Neural crest cell (in vitro differentiated cells): Measurements from ENCODE around the gene ALPK3. TPM values are rescaled to one million over a fixed set of nuclear protein-coding genes. Genes with fewer than 3 reads are reported as not detected.

Source experiments
- DNase-seq: peaks from one replicate; pipeline ENCODE4 v3.0.0; 2021; ENCODE audit warnings: low read depth, mixed read lengths, low spot score
- H3K27ac Mint-ChIP-seq: one replicate; pipeline ENCODE4 v1.8.0; 2021; ENCODE audit warnings: mild to moderate bottlenecking, mixed read lengths; ENCODE audit not compliant: unreplicated experiment
- H3K27me3 Mint-ChIP-seq: 2 replicates; pipeline ENCODE4 v1.8.0; 2021; ENCODE audit warnings: low read depth, mild to moderate bottlenecking, mixed read lengths
- H3K36me3 Mint-ChIP-seq: 2 replicates; pipeline ENCODE4 v1.8.0; 2021; ENCODE audit warnings: low read depth, mild to moderate bottlenecking, mixed read lengths
- H3K4me1 Mint-ChIP-seq: 2 replicates; pipeline ENCODE4 v1.8.0; 2021; ENCODE audit warnings: mixed read lengths
- H3K4me3 Mint-ChIP-seq: one replicate; pipeline ENCODE4 v1.8.0; 2021; ENCODE audit warnings: mild to moderate bottlenecking, mixed read lengths
- H3K9me3 Mint-ChIP-seq: 2 replicates; pipeline ENCODE4 v1.8.0; 2021; ENCODE audit warnings: mixed read lengths
- total RNA-seq: library from RNA; stranded (reverse); gene quantifications from 2 replicates; pipeline ENCODE4 v1.2.1, GENCODE V29; 2021
- TF ChIP-seq, protein P1 (sequence below): fragments of 200-600 bp; sonication (generic); conservative IDR thresholded peaks from 2 replicates; pipeline ENCODE4 v1.5.0; 2021; ENCODE audit warnings: antibody characterized with exemption, mild to moderate bottlenecking

ALPK3 gene
- total RNA-seq, 1 donor from 2014 or later: 4.4 TPM

DNA sequence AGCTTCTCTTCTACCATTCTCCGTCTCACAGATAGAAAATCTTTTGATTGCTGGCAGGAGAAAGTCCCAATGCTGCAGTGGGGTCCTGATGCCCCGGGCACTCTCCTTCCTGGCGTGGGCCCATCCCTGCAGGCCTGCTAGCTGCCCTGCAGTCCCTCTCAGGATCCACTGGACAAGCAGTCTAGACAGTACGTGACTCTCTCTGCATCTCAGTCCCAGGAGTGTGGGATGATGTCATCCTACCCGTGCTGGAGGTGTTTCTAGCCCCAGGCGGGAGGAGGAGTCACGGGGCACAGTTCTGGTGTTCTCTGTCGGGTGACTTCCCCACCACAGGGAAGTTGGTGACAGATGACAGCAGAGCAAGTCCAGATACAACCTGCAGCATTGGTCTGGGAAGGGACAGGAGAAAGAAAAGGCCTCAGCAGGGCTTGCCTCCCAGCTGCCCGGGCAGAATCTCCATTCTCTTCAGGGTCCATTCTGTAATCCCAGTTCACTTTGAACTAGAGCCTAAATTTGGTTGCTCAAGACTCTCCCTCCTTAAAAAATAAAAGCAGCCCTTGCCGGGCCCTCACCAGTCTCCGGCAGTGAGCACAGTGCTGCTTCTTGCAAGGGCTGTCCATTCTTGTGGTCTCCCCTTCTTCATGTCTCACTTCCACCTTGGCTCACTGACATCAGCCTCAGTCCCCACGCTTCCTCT lies 97.9 kb downstream of the ALPK3 start:
- Mint-ChIP-seq H3K27ac (peak overlapping the region; percentile 88), H3K36me3 (no peaks in the 10 kb centered on the region), H3K9me3 (no peaks in the 10 kb centered on the region), H3K27me3 (peaks cover 2% of the 10 kb centered on the region), H3K4me3 (no peak overlapping the region), H3K4me1 (peaks cover 5% of the 10 kb centered on the region)
- no peak for DNase-seq
- TF ChIP-seq, protein P1, sequence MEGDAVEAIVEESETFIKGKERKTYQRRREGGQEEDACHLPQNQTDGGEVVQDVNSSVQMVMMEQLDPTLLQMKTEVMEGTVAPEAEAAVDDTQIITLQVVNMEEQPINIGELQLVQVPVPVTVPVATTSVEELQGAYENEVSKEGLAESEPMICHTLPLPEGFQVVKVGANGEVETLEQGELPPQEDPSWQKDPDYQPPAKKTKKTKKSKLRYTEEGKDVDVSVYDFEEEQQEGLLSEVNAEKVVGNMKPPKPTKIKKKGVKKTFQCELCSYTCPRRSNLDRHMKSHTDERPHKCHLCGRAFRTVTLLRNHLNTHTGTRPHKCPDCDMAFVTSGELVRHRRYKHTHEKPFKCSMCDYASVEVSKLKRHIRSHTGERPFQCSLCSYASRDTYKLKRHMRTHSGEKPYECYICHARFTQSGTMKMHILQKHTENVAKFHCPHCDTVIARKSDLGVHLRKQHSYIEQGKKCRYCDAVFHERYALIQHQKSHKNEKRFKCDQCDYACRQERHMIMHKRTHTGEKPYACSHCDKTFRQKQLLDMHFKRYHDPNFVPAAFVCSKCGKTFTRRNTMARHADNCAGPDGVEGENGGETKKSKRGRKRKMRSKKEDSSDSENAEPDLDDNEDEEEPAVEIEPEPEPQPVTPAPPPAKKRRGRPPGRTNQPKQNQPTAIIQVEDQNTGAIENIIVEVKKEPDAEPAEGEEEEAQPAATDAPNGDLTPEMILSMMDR: no peak

DNA sequence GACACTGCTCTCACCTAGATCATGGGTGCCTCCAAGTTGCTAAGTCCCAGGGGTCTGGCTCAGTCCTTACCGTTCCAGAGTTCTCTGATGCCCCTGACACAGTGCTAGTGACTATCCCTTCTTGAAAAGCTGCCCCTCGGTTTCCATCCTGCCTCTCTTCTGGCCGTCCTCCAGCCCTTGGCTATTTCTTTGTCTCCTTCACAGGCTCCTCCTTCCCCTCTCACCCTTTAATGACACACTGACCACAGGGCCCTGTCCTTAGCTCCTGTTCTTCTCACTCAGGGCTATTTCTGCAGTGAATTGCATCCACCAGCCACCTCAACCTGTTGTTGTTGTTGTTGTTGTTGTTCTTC lies 98.4 kb downstream of the ALPK3 start:
- Mint-ChIP-seq H3K4me1 (peaks cover 5% of the 10 kb centered on the region), H3K27me3 (peaks cover 2% of the 10 kb centered on the region), H3K9me3 (no peaks in the 10 kb centered on the region), H3K4me3 (no peak overlapping the region), H3K36me3 (no peaks in the 10 kb centered on the region), H3K27ac (peak overlapping the region; percentile 60)
- TF ChIP-seq, protein P1: no peak
- no peak for DNase-seq

- Mint-ChIP-seq H3K27me3 (peaks cover 2% of the 10 kb centered on the region), H3K9me3 (no peaks in the 10 kb centered on the region), H3K27ac (no peak overlapping the region), H3K4me3 (no peak overlapping the region), H3K36me3 (no peaks in the 10 kb centered on the region), H3K4me1 (peaks cover 1% of the 10 kb centered on the region)
- TF ChIP-seq, protein P1: no peak
- DNase-seq: no peak
Measured at GRCh38 chr15:84917452-84917851, 100.3 kb downstream of the ALPK3 start.

- Mint-ChIP-seq H3K27me3 (peaks cover 2% of the 10 kb centered on the region), H3K27ac (no peak overlapping the region), H3K9me3 (no peaks in the 10 kb centered on the region), H3K4me1 (no peaks in the 10 kb centered on the region), H3K36me3 (no peaks in the 10 kb centered on the region), H3K4me3 (no peak overlapping the region)
- TF ChIP-seq, protein P1: no peak
- DNase-seq: no peak
Measured at GRCh38 chr15:84919106-84919667, 102.0 kb downstream of the ALPK3 start.

DNA sequence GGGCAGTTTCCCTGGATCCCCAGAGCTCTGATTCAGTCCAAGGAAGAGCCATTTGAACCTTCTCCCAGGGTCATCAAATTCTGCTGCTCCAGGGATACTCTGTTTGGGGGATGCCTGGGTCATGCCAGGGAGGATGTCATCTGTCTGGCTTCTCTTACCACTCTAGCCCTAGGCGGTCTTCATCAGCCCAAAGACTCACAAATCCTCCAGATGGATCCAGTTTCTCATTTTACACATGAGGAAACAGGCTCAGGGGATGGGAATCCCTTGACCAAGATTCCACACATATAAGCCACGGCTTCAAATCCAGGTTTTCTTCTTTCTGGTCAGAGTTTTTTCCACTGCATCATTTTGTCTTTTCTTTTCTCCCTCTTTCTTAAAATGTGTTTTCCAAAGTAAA lies 104.0 kb downstream of the ALPK3 start:
- no peaks in the 10 kb centered on the region for H3K4me1 Mint-ChIP-seq

More for the DNA sequence above, 104.0 kb downstream of the ALPK3 start:
- no peaks in the 10 kb centered on the region for H3K36me3 Mint-ChIP-seq
- no peaks in the 10 kb centered on the region for H3K9me3 Mint-ChIP-seq
- H3K4me3 Mint-ChIP-seq: no peak overlapping the region
- no peaks in the 10 kb centered on the region for H3K27me3 Mint-ChIP-seq
- H3K27ac Mint-ChIP-seq: no peak overlapping the region
- DNase-seq: no peak
- TF ChIP-seq, protein P1: no peak
